Transverse colon (tissue), 4 donors: ENCODE data around the gene SNPH.

Experiments
- EP300 ChIP-seq: sonication (generic); formaldehyde crosslinking; IDR thresholded peaks from one replicate; pipeline ENCODE4 v1.6.1; 2017; ENCODE audit warnings: antibody characterized with exemption, low read depth
- POLR2A ChIP-seq: fragments of 450-650 bp; IDR thresholded peaks from one replicate; pipeline ENCODE4 v1.6.1; 2016; ENCODE audit warnings: antibody characterized with exemption, mild to moderate bottlenecking, moderate library complexity
- POLR2AphosphoS5 ChIP-seq, 3 donors: sonication (generic); formaldehyde crosslinking; IDR thresholded peaks; one replicate each; pipeline ENCODE4 v1.6.1; 2016; ENCODE audit warnings: antibody characterized with exemption in 3 of 3
- TF ChIP-seq, protein P1 (sequence below), 5 experiments: fragments of 200-600 bp in 3 of 5; fragments of 450-650 bp in 2 of 5; sonication (generic) in 3 of 5; IDR thresholded peaks; 1 replicate in 2 of 5; 2 replicates in 3 of 5; pipeline ENCODE4 v1.5.1; 2016 to 2017; ENCODE audit warnings: antibody characterized with exemption in 5 of 5, inconsistent platforms in 3 of 5, mild to moderate bottlenecking in 2 of 5, moderate library complexity in 1 of 5

DNA sequence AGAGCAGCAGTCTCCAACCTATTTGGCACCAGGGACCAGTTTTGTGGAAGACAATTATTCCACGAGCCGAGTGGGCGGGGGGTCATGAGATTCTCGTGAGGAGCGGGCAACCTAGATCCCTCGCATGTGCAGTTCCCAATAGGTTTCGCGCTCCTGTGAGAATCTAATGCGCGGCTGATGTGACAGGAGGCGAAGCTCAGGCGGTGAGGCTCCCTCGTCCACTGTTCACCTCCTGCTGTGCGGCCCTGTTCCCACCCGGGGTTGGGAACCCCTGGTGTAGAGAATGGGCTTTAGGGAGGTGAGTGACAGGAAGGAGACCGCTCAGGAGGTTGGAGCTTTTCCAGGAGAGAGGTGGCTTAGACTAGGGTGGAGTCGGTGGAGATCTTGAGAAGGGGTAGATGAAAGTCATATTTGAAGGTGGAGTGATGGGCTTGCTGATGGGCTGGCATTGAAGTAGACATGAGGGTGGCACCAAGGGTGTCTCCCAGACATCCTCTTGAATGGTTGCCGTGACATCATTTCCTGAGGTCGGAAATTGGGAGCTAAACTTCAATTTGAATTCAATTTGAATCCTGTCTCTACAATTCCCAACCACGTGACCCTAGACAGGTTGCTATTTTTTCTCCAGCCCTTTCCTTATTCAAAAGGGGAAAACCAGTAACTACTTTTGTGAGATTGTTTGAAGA lies 41.7 kb upstream of the SNPH start:
- TF ChIP-seq, protein P1, sequence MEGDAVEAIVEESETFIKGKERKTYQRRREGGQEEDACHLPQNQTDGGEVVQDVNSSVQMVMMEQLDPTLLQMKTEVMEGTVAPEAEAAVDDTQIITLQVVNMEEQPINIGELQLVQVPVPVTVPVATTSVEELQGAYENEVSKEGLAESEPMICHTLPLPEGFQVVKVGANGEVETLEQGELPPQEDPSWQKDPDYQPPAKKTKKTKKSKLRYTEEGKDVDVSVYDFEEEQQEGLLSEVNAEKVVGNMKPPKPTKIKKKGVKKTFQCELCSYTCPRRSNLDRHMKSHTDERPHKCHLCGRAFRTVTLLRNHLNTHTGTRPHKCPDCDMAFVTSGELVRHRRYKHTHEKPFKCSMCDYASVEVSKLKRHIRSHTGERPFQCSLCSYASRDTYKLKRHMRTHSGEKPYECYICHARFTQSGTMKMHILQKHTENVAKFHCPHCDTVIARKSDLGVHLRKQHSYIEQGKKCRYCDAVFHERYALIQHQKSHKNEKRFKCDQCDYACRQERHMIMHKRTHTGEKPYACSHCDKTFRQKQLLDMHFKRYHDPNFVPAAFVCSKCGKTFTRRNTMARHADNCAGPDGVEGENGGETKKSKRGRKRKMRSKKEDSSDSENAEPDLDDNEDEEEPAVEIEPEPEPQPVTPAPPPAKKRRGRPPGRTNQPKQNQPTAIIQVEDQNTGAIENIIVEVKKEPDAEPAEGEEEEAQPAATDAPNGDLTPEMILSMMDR (IDR thresholded peaks at IDR 0.05) = no peak
- TF ChIP-seq POLR2A (no peak), POLR2AphosphoS5 (IDR thresholded peaks at IDR 0.05) (no peak), EP300 (no peak)
